ENCODE measurements around the gene LCLAT1.

LCLAT1 gene

GRCh38 chr2:30628341-30628740 lies 181.3 kb downstream of the LCLAT1 start:
- Histone ChIP-seq H3K9me3 (ENCODE audit: insufficient read depth, low read length) (no peaks in the 10 kb centered on the region), H3K27ac (ENCODE audit: low read length) (no peak overlapping the region), H3K9ac (ENCODE audit: low read length) (no peak overlapping the region), H3K4me3 (ENCODE audit: low read length) (no peak overlapping the region), H3K4me1 (ENCODE audit: low read length) (peaks cover 48% of the 10 kb centered on the region), H3K4me2 (ENCODE audit: low read length) (0 out of 2 replicates have a peak overlapping the region, but pooled peaks have one; percentile 61), H3K79me2 (ENCODE audit: low read length) (no peaks in the 10 kb centered on the region), H3K27me3 (ENCODE audit: low read depth, low read length) (no peaks in the 10 kb centered on the region), H4K20me1 (ENCODE audit: insufficient read depth, low read length) (no peaks in the 10 kb centered on the region), H2AFZ (ENCODE audit: low read depth, low read length) (no peak overlapping the region), H3K36me3 (replicated peaks; ENCODE audit: low read depth, low read length) (no peaks in the 10 kb centered on the region)
- TF ChIP-seq CTCF (IDR thresholded peaks at IDR 0.05; ENCODE audit: low read depth, low read length) (no peak), EZH2phosphoT487 (IDR thresholded peaks at IDR 0.05; ENCODE audit: low read depth) (no peak)

GRCh38 chr2:30629866-30630265 lies 182.8 kb downstream of the LCLAT1 start:
- Histone ChIP-seq H3K9me3 (ENCODE audit: insufficient read depth, low read length) (no peaks in the 10 kb centered on the region), H2AFZ (ENCODE audit: low read depth, low read length) (no peak overlapping the region), H3K27me3 (ENCODE audit: low read depth, low read length) (no peaks in the 10 kb centered on the region), H3K4me2 (ENCODE audit: low read length) (no peak overlapping the region), H3K79me2 (ENCODE audit: low read length) (no peaks in the 10 kb centered on the region), H3K27ac (ENCODE audit: low read length) (no peak overlapping the region), H3K4me3 (ENCODE audit: low read length) (no peak overlapping the region), H4K20me1 (ENCODE audit: insufficient read depth, low read length) (no peaks in the 10 kb centered on the region), H3K4me1 (ENCODE audit: low read length) (peaks cover 48% of the 10 kb centered on the region), H3K9ac (ENCODE audit: low read length) (no peak overlapping the region), H3K36me3 (replicated peaks; ENCODE audit: low read depth, low read length) (no peaks in the 10 kb centered on the region)
- TF ChIP-seq CTCF (IDR thresholded peaks at IDR 0.05; ENCODE audit: low read depth, low read length), result no peak
- TF ChIP-seq EZH2phosphoT487 (IDR thresholded peaks at IDR 0.05; ENCODE audit: low read depth), result no peak

- Histone ChIP-seq H2AFZ (ENCODE audit: low read depth, low read length) (no peak overlapping the region), H3K79me2 (ENCODE audit: low read length) (no peaks in the 10 kb centered on the region), H3K4me3 (ENCODE audit: low read length) (no peak overlapping the region), H3K4me2 (ENCODE audit: low read length) (no peak overlapping the region), H3K4me1 (ENCODE audit: low read length) (peaks cover 35% of the 10 kb centered on the region), H3K27me3 (ENCODE audit: low read depth, low read length) (no peaks in the 10 kb centered on the region), H3K9me3 (ENCODE audit: insufficient read depth, low read length) (no peaks in the 10 kb centered on the region), H3K27ac (ENCODE audit: low read length) (no peak overlapping the region), H4K20me1 (ENCODE audit: insufficient read depth, low read length) (no peaks in the 10 kb centered on the region), H3K36me3 (replicated peaks; ENCODE audit: low read depth, low read length) (no peaks in the 10 kb centered on the region), H3K9ac (ENCODE audit: low read length) (no peak overlapping the region)
- TF ChIP-seq CTCF (IDR thresholded peaks at IDR 0.05; ENCODE audit: low read depth, low read length) (no peak), EZH2phosphoT487 (IDR thresholded peaks at IDR 0.05; ENCODE audit: low read depth) (no peak)
These were observed 184.1 kb downstream of the LCLAT1 start for GRCh38 chr2:30631051-30631671.

GRCh38 chr2:30633039-30633438 lies 186.0 kb downstream of the LCLAT1 start:
- H3K79me2 ChIP-seq (ENCODE audit: low read length), result no peaks in the 10 kb centered on the region
- H4K20me1 ChIP-seq (ENCODE audit: insufficient read depth, low read length), result no peaks in the 10 kb centered on the region
- H2AFZ ChIP-seq (ENCODE audit: low read depth, low read length), result no peak overlapping the region
- no peak overlapping the region for H3K4me2 ChIP-seq (ENCODE audit: low read length)
- no peaks in the 10 kb centered on the region for H3K36me3 ChIP-seq (replicated peaks; ENCODE audit: low read depth, low read length)
- TF ChIP-seq CTCF (IDR thresholded peaks at IDR 0.05; ENCODE audit: low read depth, low read length) (no peak), EZH2phosphoT487 (IDR thresholded peaks at IDR 0.05; ENCODE audit: low read depth) (no peak)
- H3K9me3 ChIP-seq (ENCODE audit: insufficient read depth, low read length), result no peaks in the 10 kb centered on the region
- H3K27ac ChIP-seq (ENCODE audit: low read length), result no peak overlapping the region
- no peaks in the 10 kb centered on the region for H3K27me3 ChIP-seq (ENCODE audit: low read depth, low read length)
- H3K9ac ChIP-seq (ENCODE audit: low read length), result no peak overlapping the region
- H3K4me1 ChIP-seq (ENCODE audit: low read length), result peaks cover 17% of the 10 kb centered on the region
- no peak overlapping the region for H3K4me3 ChIP-seq (ENCODE audit: low read length)

All from OCI-LY3 (cell line).